CD4-positive, alpha-beta T cell treated with Interleukin-4 for 4 hours (primary cell): ENCODE results near the gene AK9.

Source experiments
- DNase-seq: peaks from one replicate; pipeline ENCODE4 v3.0.0-alpha.2; 2020

AK9 gene

DNA sequence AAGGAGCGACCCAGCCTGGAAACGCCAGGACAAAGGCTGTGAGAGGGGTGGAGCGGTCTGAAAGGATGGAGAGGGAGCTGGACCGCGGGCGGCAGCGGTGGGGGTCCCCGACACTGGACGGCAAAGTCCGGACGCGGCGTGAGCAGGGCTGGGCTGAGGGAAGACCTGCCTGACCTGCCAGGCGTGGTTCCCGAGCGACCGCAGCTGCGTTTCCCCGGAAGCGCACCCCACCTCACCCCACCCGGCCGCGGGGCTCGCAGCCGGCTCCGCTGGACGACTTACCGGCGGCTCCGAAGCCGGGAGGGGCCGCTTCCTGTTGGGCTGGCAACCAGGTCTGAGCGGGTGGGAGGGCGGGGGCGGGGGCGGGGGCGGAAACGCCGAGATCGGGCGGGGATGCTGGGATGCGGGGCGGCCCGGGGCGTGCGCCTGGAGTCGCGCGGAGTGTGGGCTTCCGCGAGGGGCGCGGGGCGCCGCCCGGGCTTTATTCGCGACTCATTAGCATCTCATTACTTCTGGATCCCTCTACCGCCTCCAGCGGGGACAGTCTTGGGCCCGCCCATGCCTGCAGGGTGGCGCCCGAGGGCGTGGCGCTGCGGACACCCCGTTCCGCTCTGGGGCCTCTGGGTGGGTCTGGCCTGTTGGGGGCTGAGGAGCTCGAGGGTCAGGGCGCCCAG is 235.4 kb downstream of the AK9 start, which contains the start of gene MICAL1:
Gene MICAL1, minus strand, starts transcription at position 336 of the 674 bp plus-strand sequence. CDS start 1,576 bp downstream, outside the sequence.
- peak; percentile 77 for DNase-seq

- DNase-seq, result peak; percentile 77
These were observed 236.2 kb downstream of the AK9 start for GRCh38 chr6:109454496-109455436.

DNA sequence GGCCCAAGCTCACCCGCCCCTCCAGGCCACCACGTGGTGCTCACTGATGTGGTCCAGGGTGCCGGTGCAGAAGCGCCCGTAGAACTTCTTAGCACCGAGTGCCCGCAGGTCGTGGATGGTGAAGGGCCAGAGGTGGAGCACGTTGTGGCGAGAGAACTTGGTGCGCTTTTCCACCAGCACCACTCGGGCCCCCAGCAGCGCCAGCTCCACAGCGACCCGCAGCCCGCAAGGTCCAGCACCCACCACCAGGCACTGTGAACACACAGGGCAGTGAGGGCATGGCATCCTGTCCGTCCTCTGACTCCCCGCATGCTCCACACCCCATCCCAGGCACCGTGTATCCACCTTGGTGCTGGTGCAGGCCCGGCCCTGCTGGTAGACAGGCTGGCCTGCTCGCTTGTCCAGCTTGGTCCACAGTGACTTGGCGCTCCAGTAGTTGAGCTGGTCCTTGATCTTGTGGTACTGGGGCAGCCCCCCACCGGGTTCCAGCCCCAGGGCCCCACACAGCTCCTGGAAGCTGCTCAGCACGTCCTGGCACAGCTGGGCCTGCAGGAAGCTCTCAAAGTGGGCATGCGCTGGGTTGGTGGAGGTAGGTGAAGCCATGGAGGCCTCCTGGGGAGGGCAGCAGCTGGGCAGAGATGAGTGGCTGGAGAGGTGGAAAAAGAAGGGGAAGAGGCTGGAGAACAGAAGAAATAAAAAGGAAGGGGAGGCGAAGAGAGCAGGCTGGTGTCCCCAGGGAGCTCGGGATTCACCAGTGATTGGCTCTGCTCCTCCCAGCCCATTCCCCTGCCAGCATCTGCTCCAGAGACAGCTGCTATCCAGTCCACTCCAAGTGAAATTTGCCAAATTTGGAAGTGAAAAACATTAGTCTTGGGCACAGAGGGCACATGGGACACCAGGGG is 237.2 kb downstream of the AK9 start:
- no peak for DNase-seq

DNA sequence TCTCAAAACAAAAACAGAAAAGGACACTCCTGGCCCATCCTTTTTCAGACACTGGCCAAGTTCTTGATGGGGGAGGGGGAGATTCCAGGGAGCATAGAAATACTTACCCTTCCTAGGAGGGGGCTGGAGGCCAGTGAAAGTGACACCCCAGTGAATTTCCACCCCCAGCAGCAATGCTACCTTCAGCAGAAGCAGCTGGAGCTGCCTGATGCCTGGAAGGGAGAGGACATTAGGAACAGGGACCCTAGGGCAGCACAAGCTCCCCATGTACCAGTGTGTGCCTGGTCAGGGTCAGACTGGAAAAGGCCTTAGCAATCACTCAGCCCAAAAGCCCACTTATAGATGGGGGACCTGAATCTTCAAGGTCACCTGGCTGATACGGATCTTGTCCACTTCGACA is 237.8 kb downstream of the AK9 start:
- DNase-seq, result no peak

- DNase-seq, result no peak
These were observed 238.8 kb downstream of the AK9 start for GRCh38 chr6:109452181-109452580.

DNA sequence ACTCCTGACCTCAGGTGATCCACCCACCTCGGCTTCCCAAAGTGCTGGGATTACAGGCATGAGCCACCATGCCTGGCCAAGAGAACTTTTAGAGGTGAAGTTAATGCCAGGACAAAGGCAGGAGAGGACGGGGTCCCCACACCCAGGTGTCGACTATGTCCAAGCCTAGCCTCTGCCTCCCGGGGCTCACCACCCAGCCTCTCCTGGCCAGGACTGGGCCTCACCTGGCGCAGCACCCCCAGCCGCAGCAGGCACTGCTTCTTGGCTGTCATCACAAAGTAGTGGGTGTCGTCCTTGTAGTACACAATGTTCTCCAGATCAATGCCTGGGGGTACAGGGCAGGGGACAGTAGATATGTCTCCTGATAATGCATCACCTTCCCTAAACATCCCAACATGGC is 239.6 kb downstream of the AK9 start:
- DNase-seq, result no peak

DNA sequence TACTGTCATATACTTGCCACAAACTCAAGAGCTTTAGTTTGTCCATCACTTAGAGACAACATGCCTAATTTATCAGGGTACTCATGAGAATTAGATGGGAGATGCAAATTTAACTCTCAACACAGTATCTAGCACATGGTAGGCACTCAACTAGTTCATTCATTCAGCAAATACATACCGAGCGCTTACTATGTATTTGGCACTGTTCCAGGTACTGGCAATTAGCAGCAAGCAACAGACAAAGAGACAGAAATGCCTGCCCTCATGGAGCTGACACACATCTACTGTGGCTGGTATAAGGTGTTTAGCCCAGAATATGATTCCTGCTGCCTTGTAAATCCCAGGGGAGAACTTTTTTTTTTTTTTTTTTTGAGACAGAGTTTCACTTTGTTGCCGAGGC is 240.2 kb downstream of the AK9 start:
- no peak for DNase-seq

DNA sequence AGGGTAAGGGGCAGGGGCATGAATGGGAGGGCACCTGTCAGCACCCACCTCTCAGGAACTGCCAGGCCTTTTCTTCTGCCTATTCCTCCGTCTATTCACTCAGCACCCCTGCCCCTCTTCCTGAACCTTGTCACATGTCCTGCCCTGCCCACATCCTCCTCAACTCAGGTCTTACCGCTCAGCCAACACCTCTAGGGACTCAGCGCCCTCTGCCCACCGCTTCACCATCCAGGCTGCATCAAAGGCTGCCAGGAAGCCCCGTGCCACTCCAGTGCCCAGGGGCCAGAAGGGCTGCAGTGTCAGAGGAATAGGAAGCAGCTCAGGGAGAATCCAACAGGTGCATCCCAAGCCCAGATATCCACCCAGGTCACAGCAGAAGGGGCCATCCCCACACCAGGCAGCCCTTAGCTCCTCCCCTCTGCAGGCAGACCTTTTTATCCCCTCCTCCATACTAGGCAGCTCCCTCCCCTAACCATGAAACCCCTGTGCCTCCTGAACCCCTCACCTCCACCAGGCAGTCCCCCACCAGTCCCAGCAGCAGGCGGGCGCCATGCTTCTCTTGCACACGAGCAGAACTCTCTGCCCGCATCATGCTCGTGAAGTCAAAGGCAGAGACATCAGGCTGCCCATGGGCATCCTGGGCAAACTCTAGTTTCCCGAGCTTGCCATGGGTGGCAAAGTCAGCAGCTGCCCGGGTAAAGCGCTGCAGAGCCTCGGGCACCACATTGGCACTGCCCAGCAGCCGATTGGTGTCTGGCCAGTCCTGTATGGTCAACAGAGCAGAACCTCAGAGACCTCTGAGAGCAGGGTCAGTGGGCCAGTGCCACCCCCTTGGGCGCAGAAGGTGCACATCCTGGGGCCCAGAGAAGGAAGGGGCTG is 241.0 kb downstream of the AK9 start:
- DNase-seq, result peak; percentile 44

DNA sequence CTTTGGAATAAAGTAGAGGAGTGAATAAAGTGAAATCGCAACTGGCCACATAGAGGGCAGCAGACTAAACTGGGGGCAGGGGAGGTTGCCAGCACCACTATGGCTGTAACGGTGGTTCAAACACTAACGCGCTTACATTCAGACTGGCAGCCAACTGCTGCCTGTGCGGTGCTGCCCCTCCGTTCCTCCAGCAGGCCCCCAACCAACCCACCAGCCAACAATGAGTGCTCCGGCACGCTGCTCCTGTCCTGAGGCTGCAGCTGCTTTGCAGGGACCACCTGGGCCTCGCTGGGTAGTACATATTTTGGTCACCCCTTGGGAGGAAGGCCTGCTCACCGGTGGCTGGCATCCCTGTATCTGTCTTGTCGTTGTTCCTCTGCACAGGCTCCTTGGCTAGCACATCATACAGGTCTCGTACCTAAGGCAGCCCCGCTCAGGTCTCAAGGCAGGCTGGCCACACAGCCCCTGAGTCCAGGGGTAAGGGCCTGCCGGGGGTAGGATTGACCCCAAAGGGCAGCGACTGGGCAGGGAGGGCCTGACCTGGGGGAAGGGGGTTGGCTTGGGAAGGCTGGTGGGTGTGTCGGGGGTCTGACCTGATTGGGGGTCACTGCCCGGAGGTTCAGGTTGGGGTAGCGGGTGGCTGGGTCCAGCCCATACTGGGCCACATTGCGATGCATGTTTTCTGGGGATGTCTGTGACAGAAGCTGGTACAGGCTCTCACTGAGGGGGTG is 241.8 kb downstream of the AK9 start:
- no peak for DNase-seq

DNA sequence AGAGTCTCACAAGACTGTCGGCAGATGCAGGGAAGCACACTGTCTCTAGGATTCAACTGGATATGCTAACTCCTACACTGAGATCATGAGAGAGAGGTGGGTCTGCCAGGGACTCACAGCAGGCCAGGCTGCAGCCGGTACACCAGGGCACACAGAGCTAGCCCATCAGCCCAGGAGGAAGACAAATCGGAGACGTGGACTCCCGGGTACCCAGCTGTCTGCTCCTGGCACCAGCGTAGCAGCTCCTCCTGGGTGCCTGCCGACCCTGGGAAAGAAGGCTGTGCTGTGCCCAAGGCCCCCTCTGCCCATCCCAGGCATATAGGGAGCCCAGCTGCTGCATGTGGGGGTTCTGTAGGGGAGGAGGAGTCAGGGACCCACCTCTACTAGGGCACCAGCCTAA is 242.4 kb downstream of the AK9 start:
- DNase-seq, result no peak

GRCh38 chr6:109447878-109448555 is 243.0 kb downstream of the AK9 start:
- no peak for DNase-seq

DNA sequence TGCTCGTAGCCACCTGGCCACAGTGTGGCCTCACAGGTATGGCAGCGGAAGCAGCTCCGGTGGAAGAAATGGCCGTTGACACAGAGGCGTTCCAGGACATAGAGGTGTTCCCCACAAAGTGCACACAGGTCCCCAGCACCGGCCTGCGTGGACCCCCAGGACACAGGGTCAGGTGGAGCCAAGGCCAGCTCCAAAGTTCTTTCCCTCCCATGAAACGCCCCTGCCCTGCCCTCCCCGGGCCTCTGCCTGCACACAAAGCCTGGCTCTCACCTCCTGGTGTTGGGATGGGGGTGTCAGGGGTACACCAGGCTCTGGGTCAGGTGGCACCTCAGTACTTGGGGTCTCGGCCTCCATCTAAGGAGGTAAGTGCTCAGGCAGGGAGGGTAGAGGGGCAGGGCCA is 243.9 kb downstream of the AK9 start:
- no peak for DNase-seq

DNA sequence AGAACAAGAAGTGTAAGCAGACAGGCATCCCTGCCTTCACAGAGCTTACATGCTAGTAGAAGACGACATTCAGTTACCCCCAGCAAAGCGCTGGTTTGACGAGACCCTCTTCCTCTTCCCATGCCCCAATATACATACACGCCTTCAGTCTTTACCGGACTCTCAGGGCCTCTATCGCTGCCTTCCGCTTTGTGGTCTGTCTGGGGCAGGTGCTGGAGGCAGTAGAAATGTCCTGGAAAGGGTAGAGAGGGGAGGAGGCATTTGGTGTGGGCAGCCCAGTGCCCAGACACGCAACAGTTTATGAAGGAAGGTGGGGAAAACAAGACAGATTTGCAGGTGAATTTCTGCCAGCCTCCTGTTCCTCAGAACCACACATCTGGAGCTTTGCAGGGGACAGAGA is 244.5 kb downstream of the AK9 start:
- no peak for DNase-seq

DNA sequence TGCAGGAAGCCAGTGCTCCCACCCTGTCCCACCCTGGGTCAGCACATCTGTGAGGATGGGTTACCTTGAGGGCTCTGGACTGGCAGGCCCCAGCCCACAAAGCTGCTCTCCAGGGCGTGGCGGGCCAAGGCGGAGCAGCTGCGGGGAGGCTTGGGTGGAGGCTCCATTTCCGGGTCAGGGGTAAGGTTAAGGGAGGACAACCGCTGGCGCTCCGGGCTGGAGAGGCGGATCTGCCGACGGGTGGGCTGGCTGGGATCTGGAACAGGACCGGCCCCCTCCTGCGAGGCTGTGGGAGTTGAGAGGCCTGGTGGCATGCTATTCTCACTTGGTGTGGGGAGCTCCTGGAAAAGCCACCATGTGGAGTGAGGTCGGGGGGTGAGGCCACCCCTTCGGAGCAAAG is 244.9 kb downstream of the AK9 start:
- no peak for DNase-seq

DNA sequence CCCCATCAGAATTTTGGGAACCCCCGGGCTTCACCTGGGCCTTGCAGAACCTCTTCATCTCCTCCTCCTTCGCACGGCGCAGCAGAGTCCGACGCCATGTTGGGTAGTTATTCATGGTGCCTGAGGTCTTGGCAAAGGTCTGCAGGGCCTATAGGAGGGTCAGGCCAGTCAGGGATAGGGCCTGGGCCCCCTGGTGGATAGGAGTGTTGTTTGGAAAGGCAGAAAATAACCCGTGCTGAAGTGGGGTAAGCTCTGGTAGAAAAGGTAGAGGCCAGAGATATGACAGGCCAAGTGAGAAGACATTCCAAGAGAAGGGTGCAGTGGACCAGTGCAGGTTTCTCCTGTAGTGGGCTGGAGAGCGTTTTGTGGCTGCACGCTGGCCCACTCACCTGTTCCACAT is 245.6 kb downstream of the AK9 start:
- no peak for DNase-seq

DNA sequence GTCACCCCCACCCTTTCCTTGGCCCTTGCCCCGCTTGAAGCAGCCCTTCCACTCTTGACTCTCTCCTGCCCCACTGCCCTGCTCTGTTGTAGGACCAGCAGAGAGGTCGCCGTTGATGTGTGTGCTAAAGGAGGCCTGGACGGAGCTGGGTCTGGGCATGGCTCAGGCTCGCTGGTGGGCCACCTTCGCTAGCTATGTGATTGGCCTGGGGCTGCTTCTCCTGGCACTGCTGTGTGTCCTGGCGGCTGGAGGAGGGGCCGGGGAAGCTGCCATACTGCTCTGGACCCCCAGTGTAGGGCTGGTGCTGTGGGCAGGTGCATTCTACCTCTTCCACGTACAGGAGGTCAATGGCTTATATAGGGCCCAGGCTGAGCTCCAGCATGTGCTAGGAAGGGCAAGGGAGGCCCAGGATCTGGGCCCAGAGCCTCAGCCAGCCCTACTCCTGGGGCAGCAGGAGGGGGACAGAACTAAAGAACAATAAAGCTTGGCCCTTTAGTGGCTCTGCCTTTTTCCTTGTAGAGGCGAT is 247.5 kb downstream of the AK9 start:
- DNase-seq, result no peak
